ENCODE measurements around the gene NRCAM.

- TF ChIP-seq GATA3 (IDR thresholded peaks at IDR 0.05; ENCODE audit: low read depth, low read length), result no peak
- no peak for TF ChIP-seq GATA2 (IDR thresholded peaks at IDR 0.05; ENCODE audit: low read depth, low read length)
Observed at GRCh38 chr7:108136191-108136688, 320.0 kb downstream of the NRCAM start.
